HG02678 (cell line): ENCODE data around the gene SMIM28.

Source experiments
- ATAC-seq: cut with Tn5 transposase; IDR thresholded peaks from one replicate; pipeline ENCODE4 v1.9.1; 2021; ENCODE audit warnings: mild to moderate bottlenecking, moderate library complexity; ENCODE audit not compliant: unreplicated experiment

The SMIM28 gene

DNA sequence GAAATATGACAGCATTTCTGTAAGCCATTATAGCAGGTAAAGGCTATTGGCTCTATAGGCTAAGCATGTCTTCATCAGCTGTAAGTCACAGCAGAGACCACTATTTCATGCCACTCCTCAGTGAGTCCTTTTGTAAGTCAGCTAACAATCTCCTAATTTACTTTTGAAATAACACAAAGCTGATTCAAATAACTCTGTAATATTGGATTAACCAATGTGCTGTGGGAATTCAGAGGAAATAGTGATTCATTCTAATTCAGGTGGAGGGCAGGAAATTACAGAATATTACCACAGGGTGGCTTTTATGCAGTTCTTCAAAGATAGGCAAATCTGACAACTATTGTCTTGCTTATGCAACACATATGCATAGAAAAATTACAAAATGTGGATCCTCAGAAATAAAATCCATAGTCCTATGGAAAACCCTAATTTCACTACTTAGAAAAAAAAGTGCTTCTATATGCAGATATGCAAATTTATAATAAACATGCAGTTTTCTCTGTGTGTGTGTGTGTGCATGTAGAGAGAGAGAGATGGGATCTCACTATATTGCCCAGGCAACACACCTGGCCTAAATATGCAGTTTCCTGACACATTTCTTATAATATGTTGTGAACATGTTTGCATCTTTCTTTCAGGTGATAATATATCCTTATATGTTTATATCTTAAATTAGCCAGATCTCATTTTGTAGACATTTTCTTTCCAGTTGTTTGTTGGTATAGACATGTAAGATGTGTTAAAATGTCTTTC, 4.8 kb upstream of the SMIM28 start:
- no peak for ATAC-seq

DNA sequence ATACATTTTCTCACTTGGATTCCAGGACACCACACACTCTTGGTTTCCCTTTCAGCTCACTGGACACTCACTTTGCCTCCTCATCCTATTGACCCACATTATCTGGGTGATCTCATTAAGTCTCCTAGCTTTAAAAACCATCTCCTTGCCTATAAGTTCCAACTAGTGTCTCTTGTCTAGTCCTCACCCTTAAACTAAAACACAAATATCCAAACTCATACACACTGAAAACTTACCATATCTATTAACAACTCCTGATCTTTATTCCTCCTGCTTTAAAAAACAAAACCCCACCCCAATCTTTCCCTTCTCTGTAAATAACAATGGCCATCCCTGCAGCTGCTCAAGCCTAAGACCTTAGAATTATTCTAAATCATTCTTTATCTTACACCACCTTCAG, 3.5 kb upstream of the SMIM28 start:
- ATAC-seq = no peak

DNA sequence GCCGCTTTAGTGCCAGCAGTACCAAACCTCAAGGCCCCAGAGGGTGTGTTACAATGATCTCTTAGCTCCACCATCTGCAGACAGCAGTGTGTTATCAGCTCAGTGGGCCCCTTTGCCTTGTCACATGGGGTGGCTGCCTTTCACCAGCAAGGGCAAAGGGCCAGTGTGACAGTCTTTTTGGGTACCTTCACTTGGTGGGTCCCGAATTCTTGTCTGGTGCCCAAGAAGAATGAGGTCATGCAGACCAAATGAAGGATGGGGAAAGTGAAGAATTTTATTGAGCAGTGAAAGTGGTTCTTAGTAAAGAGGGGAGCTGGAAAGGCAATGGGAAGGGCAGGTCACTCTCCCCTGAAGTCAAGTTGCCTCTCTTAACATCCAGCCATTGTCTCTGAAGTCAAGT, 2.9 kb upstream of the SMIM28 start:
- ATAC-seq = no peak

DNA sequence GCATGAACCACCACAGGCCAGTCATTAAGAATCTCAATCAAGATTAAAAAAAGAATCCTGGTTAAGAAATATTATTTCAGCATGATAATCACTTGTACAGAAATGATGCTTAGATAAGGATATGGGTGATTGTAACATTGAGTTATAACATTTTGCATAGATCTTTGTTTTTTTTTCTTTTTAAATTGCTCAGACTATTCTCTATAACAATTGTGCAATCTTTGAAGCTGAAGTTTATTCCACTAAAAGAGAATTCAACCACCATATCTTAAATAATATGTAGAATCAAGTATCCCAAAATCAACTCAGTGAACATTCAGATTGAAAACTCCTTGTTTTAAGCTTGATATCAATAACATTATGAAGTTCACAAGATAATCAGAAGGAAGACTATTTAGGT, 663 bp upstream of the SMIM28 start:
- ATAC-seq = no peak

DNA sequence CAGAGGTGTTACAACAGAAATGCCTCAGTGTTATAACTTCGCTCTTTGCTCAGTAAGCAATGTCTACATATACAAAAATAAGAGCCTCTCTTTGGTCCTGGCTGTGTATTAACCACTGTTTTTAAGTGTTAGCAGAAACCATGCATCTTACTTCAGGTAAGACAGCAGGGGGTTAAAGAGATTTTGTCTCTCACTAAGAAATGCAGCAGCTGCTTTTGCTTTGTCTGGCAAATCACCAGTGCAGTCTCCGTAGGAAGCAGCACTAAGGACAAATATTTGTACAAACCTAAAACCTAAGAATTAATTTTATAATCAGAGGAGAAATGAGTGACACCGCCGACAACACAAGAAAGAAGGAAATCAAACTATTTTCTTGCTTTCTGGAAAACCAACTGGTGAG, 758 bp downstream of the SMIM28 start:
- no peak for ATAC-seq

DNA sequence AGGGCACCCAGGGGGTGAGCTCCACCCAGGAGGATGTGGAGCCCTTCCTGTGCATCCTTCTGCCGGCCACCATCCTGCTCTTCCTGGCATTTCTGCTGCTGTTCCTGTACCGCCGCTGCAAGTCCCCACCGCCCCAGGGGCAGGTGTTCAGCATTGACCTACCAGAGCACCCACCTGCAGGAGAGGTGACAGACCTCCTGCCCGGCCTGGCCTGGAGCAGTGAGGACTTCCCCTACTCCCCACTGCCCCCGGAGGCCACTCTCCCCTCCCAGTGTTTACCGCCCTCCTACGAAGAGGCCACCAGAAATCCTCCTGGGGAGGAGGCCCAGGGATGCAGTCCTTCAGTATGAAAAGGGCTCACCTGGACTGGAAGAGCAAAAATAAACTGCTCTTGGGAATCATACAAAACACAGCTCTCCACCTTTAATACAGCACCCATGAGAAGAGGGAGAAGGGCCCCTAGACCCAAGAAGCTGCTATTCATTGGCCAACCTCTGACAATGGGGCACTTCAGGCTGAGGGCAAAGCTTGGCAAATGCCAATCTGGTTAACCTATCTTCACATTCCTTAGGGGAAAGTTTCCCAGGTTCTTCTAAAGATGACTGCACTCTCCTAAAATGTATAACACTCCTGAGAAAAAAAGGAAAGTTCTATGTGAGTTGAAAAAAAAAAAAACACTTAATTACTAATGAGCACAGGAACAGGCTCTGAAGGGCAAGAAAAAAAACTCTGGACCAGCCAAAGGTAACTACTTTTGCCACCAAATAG, 5.0 kb downstream of the SMIM28 start:
- no peak for ATAC-seq

DNA sequence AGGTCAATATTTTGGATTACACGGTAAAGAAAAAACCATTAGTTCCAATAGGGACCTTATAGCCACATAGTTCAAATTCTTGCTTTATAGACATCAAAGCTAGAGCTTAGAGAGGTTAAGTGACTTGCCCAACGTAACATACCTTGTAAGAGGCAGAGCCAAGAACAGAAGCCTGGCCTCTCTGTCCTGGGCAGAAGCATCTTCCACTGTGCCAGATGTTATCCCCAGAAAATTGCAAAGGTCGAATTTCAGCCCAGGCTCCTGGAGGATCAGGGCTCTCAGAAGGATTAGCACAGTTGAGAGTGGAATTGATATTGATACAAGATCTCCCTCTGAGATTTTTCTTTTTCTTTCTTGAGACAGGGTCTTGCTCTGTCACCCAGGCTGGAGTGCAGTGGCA, 6.1 kb downstream of the SMIM28 start:
- ATAC-seq = no peak

DNA sequence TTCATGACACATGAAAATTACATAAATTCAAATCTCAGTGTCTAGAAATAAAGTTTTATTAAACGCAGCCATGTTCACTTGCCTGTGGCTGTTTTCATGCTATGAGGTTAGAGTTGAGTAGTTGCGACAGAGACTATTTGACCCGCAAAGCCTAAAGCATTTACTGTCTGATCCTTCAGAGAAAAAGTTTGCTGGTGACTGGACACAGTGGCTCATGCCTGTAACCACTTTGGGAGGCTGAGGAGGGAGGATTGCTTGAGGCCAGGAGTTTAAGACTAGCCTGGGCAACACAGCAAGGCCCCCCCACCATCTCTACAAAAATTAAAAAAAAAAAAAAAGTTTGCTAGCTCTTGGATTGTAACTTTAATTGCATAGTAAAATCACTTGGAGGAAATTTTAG, 9.2 kb downstream of the SMIM28 start:
- no peak for ATAC-seq

DNA sequence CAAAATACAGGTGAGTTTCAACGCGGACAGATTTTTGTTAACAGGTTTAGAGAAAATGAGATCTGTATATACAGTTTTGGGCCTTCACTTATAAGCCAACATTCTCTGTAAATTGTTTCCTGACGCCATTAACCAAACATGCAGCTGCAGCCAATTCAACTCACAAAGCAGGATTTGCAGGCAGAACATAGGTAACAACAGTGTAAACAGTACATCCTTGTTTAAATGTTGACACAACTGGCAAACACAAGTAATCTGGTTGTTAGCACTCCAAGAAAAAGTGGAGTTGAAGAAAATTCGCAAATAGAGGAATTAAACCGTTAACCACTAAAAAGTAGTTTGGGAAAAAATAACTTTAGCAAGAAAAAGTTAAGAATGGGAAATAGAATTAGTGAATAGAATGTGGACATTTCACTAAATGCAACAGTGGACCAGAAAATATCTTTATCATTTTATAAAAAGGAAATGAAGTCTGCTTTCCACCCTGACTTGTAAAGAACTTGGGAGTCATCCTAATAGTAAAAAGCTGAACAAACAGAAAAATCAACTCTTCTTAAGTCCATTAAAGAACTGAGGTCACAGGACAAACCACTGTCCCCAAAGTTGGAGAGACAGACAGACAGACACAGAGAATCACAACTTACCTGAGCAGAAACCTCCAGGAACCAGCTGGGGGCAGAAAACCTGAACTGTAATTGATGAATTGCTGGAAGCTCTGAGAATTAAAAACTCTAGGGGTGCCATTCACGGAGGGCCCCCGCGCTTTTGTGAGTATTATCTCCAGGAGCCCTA, 10.1 kb downstream of the SMIM28 start:
- ATAC-seq = no peak

DNA sequence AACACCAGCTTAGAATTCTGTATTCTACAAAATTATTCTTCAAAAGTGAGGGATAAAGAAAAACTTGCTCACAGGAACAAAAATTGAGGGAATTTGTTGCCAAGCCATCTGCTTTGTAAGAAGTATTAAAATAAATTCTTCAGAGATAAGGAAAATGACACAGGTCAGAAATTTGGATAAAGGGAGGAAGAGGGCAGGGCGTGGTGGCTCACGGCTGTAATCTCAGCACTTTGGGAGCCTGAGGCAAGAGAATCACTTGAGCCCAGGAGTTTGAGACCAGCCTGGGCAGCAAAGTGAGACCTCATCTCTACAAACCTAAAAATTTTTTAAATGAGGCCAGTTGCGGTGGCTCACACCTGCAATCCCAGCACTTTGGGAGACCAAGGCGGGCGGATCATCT, 11.8 kb downstream of the SMIM28 start:
- no peak for ATAC-seq

DNA sequence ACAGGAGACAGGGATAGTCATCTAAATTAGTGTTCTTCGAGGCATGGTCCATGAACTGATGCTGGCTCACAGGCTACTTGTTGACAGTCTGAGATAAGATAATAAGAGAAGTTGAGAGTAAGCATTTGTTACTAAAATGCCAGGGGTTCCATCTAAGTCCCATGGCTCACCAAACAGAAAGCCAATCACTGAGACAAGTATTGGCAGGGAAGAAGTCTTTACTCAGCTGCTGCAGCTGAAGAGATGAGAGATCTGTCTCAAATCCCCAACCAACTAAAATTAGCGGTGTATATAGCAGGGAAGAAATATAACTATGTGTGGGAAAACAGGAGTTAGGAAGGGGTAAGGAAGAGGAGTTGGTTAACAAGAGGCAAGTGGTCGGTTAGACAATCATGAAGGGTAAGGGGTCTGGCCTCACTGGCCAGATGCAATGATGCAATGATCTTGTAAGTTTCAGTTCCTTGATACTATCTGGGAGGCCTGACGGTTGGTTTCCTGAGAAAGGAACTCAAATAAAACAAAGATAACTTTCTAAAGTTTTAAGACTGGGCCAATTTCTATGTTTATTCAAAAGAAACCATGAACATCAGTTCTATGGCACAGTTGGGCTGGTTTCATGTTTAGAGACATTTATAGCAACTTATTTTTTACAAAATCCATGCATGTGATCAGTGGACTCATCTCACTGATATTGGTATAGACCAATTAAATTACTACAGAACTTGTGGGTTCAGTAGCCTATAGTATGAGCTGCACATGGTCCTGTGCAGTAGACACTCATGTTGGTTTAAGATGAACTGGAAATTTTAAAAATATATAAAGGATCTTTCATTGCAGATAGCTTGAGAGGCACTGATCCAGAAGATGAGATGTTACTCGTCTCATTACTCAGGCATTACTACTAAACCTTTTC, 16.4 kb downstream of the SMIM28 start:
- no peak for ATAC-seq

DNA sequence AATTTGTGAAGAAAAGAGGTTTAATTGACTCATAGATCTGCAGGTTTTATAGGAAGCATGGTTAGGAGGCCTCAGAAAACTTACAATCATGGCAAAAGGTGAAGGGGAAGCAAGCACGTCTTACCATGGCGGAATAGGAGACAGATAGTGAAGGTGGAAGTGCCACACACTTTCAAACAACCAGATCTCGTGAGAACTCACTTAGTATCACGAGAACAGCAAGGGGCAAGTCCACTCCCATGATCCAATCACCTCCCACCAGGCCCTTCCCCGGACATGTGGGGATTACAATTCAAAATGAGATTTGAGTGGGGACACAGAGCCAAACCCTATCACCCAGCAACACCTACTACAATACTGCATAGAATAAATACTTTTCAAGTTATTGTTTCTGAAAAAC, 19.0 kb downstream of the SMIM28 start:
- no peak for ATAC-seq

DNA sequence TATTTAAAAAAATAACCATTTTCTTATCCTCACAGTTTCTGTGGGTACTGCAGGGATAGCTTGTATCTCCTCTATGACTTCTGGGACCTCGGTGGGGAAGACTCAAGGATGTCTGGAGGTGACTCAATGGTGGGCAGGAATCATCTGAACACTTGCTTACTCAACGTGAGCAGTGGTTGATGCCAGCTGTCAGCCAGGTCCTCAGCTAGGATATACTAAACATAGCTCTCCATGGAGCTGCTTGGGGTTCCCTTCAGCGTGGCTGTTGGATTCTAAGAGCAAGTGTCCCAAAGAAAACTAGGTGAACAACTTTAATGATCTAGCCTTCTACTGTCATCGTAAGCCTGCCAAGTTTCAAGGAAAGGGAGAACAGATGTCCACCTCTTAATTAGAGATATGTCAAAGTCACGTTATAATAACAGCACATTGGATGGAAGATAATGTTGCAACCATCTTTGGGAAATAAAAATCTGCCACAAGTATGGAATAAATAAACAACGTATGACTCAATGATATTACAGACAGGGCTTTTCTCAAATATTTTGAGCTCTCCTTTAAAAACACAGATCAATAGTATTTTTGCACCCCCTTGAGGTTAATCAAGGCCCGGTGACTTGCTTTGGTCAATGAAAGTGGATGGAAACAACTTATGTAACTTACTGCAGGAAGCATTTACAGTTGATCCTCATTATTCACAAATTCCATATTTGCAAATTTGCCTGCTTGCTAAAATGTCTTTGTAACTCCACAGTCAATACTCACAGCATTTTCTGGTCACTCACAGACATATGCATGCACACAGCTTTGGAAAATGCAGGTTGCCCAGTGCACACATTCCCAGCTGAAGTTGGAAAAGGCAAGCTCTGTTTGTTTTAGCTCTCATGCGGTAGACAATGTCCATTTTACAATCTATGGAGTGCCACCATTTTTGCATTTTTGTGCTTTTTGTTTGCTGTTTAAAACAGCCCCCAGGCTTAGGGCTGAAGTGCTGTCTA, 19.7 kb downstream of the SMIM28 start:
- ATAC-seq = no peak

DNA sequence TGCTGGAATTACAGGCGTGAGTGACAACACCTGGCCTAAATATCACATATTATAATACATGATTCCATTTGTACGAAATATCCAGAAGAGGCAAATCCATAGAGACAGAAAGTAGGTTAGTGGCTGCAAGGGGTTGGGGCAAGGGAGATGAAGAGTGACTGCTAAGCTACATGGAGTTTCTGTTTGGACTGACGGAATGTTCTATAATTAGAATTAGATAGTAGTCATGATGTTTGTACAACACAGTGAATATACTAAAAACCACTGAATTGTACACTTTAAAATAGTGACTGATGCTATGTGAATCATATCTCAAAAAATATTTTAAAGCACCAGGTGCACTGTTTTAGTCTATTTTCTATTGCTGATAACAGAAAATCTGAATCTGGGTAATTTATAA, 22.6 kb downstream of the SMIM28 start:
- no peak for ATAC-seq

DNA sequence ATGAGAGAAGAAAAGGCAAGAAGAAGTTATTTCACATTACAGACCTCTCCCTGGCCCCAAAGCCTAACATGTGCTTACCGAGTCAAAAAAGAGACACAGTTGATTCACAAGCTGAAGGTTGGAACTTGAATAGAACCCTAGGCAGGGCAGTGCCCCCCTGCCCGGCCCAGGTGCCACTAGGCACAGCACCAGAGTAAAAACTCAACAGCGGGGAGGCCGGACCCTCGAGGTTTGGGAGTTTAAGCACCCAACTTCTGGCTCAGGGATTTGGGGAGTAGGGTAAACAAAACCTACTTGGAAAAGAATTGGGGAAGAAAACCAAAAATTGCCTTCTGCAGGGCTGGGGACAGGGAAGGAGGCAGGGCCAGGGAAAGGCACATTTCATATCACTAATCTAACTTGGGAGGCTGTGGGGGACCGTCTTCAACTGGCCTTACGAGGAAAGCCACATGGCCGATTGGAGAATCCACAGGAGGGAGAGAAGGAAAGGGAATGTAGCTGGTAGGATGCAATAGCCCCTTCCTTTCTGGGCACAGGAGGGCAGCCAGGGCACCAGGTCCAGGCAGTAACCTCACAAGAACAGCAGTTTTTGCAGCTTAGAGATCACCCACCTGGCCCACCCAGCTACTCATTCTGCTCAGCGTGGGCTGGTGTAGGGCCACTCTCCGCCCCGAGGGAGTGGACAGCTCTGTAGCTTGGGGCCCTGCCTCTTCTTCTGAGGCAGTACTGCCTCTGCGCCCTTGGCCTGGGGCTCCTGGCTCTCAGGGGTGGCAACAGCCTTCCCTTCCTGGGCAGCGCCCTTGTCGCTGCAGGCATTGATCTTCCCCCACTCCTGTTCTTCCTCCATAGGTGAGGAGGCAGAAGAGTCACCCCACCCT, 24.5 kb downstream of the SMIM28 start:
- no peak for ATAC-seq

DNA sequence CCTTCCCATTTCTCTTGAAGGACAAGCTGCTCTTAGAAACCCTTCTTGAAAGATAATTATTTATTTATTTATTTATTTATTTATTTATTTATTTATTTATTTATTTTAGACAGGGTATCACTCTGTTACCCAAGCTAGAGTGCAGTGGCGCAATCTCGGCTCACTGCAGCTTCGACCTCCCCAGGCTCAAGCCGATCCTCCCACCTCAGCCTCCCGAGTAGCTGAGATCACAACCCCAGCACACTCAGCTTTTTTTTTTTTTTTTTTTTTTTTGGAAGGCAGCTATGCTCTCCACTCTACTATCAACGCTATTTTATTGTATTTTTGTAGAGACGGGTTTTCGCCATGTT, 25.1 kb downstream of the SMIM28 start:
- no peak for ATAC-seq

DNA sequence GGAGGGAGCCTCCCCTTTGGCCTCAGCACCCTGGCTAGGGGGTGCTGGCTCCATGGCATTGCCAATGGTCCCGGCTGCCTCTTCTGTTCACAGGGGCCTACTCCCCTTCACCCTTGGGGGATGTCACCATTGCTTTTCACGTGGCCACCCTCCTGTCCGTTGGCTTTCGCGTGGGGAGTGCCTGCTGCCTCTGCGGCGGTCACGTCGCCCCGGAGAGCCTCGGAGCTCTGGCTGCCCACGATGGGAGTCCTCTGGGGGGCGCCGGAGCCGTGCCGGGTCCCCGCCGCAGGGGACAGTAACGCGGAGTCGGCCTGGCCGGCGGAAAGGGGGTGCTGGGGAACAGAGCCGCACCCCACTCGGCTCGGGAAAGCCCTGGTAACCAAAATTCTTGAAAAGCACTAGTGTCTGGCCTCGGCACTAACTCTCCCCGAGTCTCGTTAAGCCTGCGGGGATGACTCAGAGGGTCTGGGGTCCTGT, 25.7 kb downstream of the SMIM28 start:
- ATAC-seq = no peak
